Measurements from ENCODE around the gene TSPO. TPM values are rescaled to one million over a fixed set of nuclear protein-coding genes. Genes with fewer than 3 reads are reported as not detected.
A peak's percentile ranks its signal among the peaks of the same experiment; 100 is the strongest.

The TSPO gene
- polyA plus RNA-seq, 1 of the 3 experiments (the other 2 are of a cell fraction): 156 TPM

GRCh38 chr22:43152357-43153071 is 1.2 kb downstream of the TSPO start:
- WGBS (ENCODE audit: low lambda C conversion rate): 9% methylated on average over 6 of the region's 22 CpGs
- peak overlapping the region; percentile 46 to 79 for H3K27ac ChIP-seq (ENCODE audit: low read depth in 2 of 2, low read length in 1 of 2)
- peak overlapping the region; percentile 89 for H3K4me2 ChIP-seq
- peak overlapping the region; percentile 71 for H3K9ac ChIP-seq
- no peaks in the 10 kb centered on the region for H3F3A ChIP-seq (replicated peaks; ENCODE audit: insufficient read depth)
- H3K4me1 ChIP-seq (ENCODE audit: control insufficient read depth in 1 of 2, insufficient read depth in 2 of 2, low read depth in 1 of 2, low read length in 1 of 2): peaks cover 0 to 2% of the 10 kb centered on the region in 2 experiments; a peak in 1 of 4 replicates
- CTCF ChIA-PET: no interaction called here
- no peaks in the 10 kb centered on the region for H3K9me3 ChIP-seq
- no peaks in the 10 kb centered on the region for H3K27me3 ChIP-seq (ENCODE audit: insufficient read depth)
- peaks cover 34% of the 10 kb centered on the region for H3K79me2 ChIP-seq (ENCODE audit: insufficient read depth)
- POLR2A ChIA-PET: no interaction called here
- H3K9me2 ChIP-seq: no peaks in the 10 kb centered on the region
- peak overlapping the region; percentile 59 to 60 for H3K4me3 ChIP-seq (ENCODE audit: low read depth in 2 of 2, low read length in 1 of 2)
- no peak overlapping the region for H2AFZ ChIP-seq (ENCODE audit: low read depth)
- H4K20me1 ChIP-seq (ENCODE audit: insufficient read depth): peaks cover 4% of the 10 kb centered on the region; the same call in 1 of the 2 replicates
- peak; percentile 68 for DNase-seq
- TF ChIP-seq RCOR1 (IDR thresholded peaks at IDR 0.05; ENCODE audit: low read length) (no peak), PBX3 (IDR thresholded peaks at IDR 0.05) (no peak), MXI1 (IDR thresholded peaks at IDR 0.05; ENCODE audit: low read depth, low read length) (peak; percentile 78), MAX (IDR thresholded peaks at IDR 0.05; ENCODE audit: low read depth) (0 out of 2 replicates have a peak, but pooled peaks have one; percentile 20)
- H3K36me3 ChIP-seq (replicated peaks in 1 of 2; ENCODE audit: control insufficient read depth in 1 of 2, insufficient read depth in 2 of 2, low read length in 1 of 2): no peaks in the 10 kb centered on the region

- ChIA-PET CTCF (no interaction called here), POLR2A (no interaction called here)
- H3K4me2 ChIP-seq: no peak overlapping the region
- H3K79me2 ChIP-seq (ENCODE audit: insufficient read depth): peaks cover 42% of the 10 kb centered on the region
- TF ChIP-seq FOXM1 (IDR thresholded peaks at IDR 0.05; ENCODE audit: low read depth): no peak
- TF ChIP-seq RXRA (IDR thresholded peaks at IDR 0.05; ENCODE audit: borderline replicate concordance, low read depth): no peak
- TF ChIP-seq POLR2AphosphoS5 (IDR thresholded peaks at IDR 0.05; ENCODE audit: low read depth, low read length): no peak
- TF ChIP-seq CHD2 (IDR thresholded peaks at IDR 0.05; ENCODE audit: low read length, partially characterized antibody): no peak
- TF ChIP-seq SMC3 (IDR thresholded peaks at IDR 0.05; ENCODE audit: low read depth, low read length): no peak
- no peak for TF ChIP-seq PBX3 (IDR thresholded peaks at IDR 0.05)
- TF ChIP-seq RAD21 (IDR thresholded peaks at IDR 0.05; ENCODE audit: low read length): no peak
- no peak for TF ChIP-seq MXI1 (IDR thresholded peaks at IDR 0.05; ENCODE audit: low read depth, low read length)
- no peak for TF ChIP-seq REST (IDR thresholded peaks at IDR 0.05; ENCODE audit: low read depth, low read length)
- TF ChIP-seq ELF1 (IDR thresholded peaks at IDR 0.05): no peak
- TF ChIP-seq ZBTB33 (IDR thresholded peaks at IDR 0.05; ENCODE audit: borderline replicate concordance, low read depth): no peak
- DNase-seq: no peak
- H3K4me1 ChIP-seq (ENCODE audit: control insufficient read depth in 1 of 2, insufficient read depth in 2 of 2, low read depth in 1 of 2, low read length in 1 of 2): peaks cover 0 to 2% of the 10 kb centered on the region in 2 experiments; a peak in 1 of 4 replicates
- peaks cover 4% of the 10 kb centered on the region; the same call in 1 of the 2 replicates for H4K20me1 ChIP-seq (ENCODE audit: insufficient read depth)
- no peaks in the 10 kb centered on the region for H3K27me3 ChIP-seq (ENCODE audit: insufficient read depth)
- WGBS (ENCODE audit: low lambda C conversion rate): 80% methylated on average over 8 of the region's 9 CpGs
- H3K4me3 ChIP-seq (ENCODE audit: low read depth in 2 of 2, low read length in 1 of 2): no peak overlapping the region
- H3K9me3 ChIP-seq: no peaks in the 10 kb centered on the region
- H3K36me3 ChIP-seq (replicated peaks in 1 of 2; ENCODE audit: control insufficient read depth in 1 of 2, insufficient read depth in 2 of 2, low read length in 1 of 2): no peaks in the 10 kb centered on the region
- no peak overlapping the region for H3K9ac ChIP-seq
- H2AFZ ChIP-seq (ENCODE audit: low read depth): no peak overlapping the region
- H3K27ac ChIP-seq (ENCODE audit: low read depth in 2 of 2, low read length in 1 of 2): no peak overlapping the region
- H3K9me2 ChIP-seq: no peaks in the 10 kb centered on the region
- H3F3A ChIP-seq (replicated peaks; ENCODE audit: insufficient read depth): no peaks in the 10 kb centered on the region
Measured at GRCh38 chr22:43153899-43154298, 2.5 kb downstream of the TSPO start.

All from SK-N-SH (cell line).